BJ (cell line): ENCODE data around the gene PDILT. TPM values are rescaled to one million over a fixed set of nuclear protein-coding genes. Genes with fewer than 3 reads are reported as not detected.

Experiments used
- CTCF ChIA-PET: fragments of 350-600 bp; formaldehyde crosslinking; extraction: SDS; loops from one replicate; lab custom pipeline; 2021; ENCODE audit warnings: antibody characterized with exemption, inconsistent platforms; lab: Yijun Ruan, JAX
- POLR2A ChIA-PET: fragments of 300-600 bp; sonication (Branson Sonifier 250); formaldehyde crosslinking; extraction: SDS; loops from one replicate; lab custom pipeline; 2021; ENCODE audit warnings: antibody characterized with exemption; lab: Charles Lee
- DNase-seq: peaks from one replicate; pipeline ENCODE4 v3.0.0-alpha.2; 2011; ENCODE audit warnings: low read depth
- H3K27me3 ChIP-seq: 2 replicates; pipeline ENCODE4 v1.6.0; 2011; ENCODE audit warnings: low read length; ENCODE audit not compliant: control insufficient read depth, insufficient read depth
- H3K36me3 ChIP-seq: 2 replicates; pipeline ENCODE4 v1.5.1; 2011; ENCODE audit warnings: low read length; ENCODE audit not compliant: control insufficient read depth, insufficient read depth
- H3K4me3 ChIP-seq: 2 replicates; pipeline ENCODE4 v1.5.1; 2011; ENCODE audit warnings: low read depth, mild to moderate bottlenecking, control low read depth, low read length
- polyA plus RNA-seq: library from polyadenylated mRNA; depleted of rRNA; stranded (reverse); fragments of >200 nt; gene quantifications from 2 replicates; pipeline ENCODE4 v1.2.3, GENCODE V29; 2011
- TF ChIP-seq, protein P1 (sequence below): IDR thresholded peaks from 2 replicates; pipeline ENCODE4 v1.5.1; 2011; ENCODE audit warnings: low read depth, mild to moderate bottlenecking, control low read depth, inconsistent platforms, low read length, moderate library complexity; ENCODE audit not compliant: insufficient read depth

Gene PDILT
- polyA plus RNA-seq, 1 experiment = not detected

DNA sequence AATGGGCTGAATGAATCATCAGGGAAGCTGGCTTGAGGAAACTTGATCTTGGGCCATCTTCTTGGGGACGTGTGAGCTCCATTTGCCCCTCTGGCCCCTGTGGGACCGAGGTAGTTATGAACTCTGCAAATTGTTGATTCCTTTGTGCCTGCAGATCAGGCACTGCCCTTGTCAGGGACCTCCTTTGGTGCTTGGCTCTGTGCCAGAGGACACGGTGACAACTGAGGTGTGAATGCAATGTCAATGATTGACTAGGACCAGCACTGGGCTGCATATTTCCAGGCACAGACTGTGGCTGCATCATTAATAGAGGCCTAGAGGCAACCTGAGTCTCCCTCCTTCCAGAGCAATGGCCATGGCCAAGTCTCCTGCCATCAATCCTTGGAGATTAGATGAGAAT is 23.8 kb downstream of the PDILT start:
- Histone ChIP-seq H3K4me3 (no peak overlapping the region), H3K36me3 (no peaks in the 10 kb centered on the region), H3K27me3 (no peaks in the 10 kb centered on the region)
- ChIA-PET CTCF (no interaction called here), POLR2A (no interaction called here)
- DNase-seq = no peak
- TF ChIP-seq, protein P1, sequence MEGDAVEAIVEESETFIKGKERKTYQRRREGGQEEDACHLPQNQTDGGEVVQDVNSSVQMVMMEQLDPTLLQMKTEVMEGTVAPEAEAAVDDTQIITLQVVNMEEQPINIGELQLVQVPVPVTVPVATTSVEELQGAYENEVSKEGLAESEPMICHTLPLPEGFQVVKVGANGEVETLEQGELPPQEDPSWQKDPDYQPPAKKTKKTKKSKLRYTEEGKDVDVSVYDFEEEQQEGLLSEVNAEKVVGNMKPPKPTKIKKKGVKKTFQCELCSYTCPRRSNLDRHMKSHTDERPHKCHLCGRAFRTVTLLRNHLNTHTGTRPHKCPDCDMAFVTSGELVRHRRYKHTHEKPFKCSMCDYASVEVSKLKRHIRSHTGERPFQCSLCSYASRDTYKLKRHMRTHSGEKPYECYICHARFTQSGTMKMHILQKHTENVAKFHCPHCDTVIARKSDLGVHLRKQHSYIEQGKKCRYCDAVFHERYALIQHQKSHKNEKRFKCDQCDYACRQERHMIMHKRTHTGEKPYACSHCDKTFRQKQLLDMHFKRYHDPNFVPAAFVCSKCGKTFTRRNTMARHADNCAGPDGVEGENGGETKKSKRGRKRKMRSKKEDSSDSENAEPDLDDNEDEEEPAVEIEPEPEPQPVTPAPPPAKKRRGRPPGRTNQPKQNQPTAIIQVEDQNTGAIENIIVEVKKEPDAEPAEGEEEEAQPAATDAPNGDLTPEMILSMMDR = no peak

DNA sequence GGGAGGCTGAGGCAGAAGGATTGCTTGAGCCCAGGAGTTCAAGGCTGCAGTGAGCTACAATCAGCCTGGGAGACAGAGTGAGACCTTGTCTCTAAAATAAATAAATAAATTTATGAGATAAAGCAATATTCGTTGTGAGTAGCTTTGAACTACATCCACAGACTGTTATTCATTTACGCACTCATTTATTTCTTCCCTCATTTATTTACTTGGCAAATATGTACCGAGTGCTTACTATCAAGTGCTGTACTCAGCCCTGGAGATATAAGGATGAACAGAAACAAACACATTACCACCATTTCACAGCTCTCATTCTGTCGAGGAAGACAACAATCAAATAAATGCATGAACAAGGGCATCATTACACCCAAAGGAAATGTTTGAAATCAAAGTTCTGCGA is 27.4 kb downstream of the PDILT start:
- Histone ChIP-seq H3K27me3 (no peaks in the 10 kb centered on the region), H3K4me3 (no peak overlapping the region), H3K36me3 (no peaks in the 10 kb centered on the region)
- TF ChIP-seq, protein P1 = no peak
- CTCF ChIA-PET = interaction anchor here (0.6 to 2.3 kb wide), 3 partner anchors 8 to 470 kb away, joined by 3 to 12 read pairs (median 7); no protein-coding TSS in a partner anchor
- POLR2A ChIA-PET = no interaction called here
- DNase-seq = no peak

DNA sequence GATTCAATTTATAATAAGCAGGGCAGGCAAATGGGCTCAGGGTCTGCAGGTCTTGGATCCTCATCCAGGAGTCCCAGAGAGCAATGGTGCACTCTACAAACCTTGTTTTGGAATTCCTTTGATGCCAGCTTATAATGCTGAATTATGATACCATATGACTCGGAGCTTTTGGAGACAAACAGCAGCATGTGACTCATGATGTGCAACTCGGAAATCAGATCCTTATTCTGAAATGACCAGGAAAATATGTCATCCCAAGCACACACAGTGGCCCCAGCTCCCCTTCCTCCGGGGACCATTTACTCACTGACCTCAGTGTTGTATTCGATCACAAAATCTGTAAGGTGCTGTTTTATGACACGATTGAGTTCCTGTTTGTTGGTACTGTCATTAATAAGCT is 31.8 kb downstream of the PDILT start:
- H3K36me3 ChIP-seq = no peaks in the 10 kb centered on the region
- no peak for DNase-seq
- no peak overlapping the region for H3K4me3 ChIP-seq
- POLR2A ChIA-PET = no interaction called here
- CTCF ChIA-PET = interaction anchor here (0.8 kb wide), 2 partner anchors 10 to 14 kb away, joined by 3 to 5 read pairs; no protein-coding TSS in a partner anchor
- TF ChIP-seq, protein P1 = no peak
- no peaks in the 10 kb centered on the region for H3K27me3 ChIP-seq

DNA sequence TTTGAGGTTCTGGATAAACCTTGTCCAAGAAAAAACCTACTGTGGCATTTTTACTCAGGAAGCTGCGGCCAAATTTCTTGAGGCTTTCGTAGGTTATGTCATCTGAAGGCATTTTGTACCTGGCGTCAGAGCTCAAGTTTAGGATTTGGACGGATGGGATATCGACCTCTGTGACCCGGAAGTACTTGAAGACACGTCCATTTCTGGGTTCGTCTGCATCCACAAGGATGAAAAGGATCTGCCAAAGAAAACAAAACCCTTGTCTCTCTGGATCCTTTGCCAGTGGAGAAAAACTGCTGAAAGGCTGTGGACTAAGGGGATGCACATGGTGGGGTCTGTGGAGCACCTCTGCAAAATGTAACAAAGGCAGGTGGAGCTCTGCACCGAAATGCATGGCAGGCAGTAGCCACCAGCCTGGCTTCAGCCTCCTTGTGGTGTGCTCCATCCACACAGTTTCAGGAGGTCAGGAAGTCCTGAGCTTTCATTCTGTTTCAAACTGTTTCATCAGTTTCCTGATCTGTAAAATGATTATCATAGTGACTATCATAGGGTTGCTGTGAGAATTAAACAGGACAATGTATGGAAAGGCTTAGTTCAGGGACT is 35.0 kb downstream of the PDILT start:
- no peak for DNase-seq
- H3K36me3 ChIP-seq = no peaks in the 10 kb centered on the region
- no peak overlapping the region for H3K4me3 ChIP-seq
- ChIA-PET CTCF (interaction anchor here (0.7 kb wide), 1 partner anchor 16 kb away, joined by 4 read pairs; no protein-coding TSS in a partner anchor), POLR2A (no interaction called here)
- TF ChIP-seq, protein P1 = no peak
- no peaks in the 10 kb centered on the region for H3K27me3 ChIP-seq

DNA sequence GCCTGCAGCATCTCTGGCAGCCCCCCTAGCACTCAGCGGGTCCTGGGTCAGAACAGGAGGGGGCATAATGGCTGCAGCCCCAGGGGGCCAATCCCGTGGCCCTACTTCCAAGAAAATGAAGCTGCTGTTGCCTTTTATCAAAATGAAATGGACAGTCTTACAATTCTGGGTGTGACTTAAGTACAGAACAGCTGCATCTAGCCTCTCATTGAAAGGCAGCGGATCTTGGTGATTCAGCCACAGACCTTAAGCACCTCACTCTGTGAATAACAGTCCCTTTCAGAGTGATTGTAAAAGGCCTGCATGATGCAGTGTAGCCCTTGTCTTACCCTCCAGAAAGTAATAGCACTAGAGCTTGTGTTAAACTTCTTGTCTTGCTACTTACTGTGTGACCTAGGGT is 40.5 kb downstream of the PDILT start:
- ChIA-PET CTCF (interaction anchor here (1.1 kb wide), 1 partner anchor 21 kb away, joined by 3 read pairs; no protein-coding TSS in a partner anchor), POLR2A (no interaction called here)
- DNase-seq = no peak

More for the DNA sequence above, 40.5 kb downstream of the PDILT start:
- H3K27me3 ChIP-seq = no peaks in the 10 kb centered on the region
- H3K36me3 ChIP-seq = no peaks in the 10 kb centered on the region
- TF ChIP-seq, protein P1 = no peak
- H3K4me3 ChIP-seq = no peak overlapping the region
